Nephron progenitor cell (in vitro differentiated cells): ENCODE results near the gene TIE1.

Source experiments
- DNase-seq: peaks from one replicate; pipeline ENCODE4 v3.0.0; 2021
- H3K27ac Mint-ChIP-seq: 2 replicates; pipeline ENCODE4 v1.8.0; 2021; ENCODE audit warnings: mild to moderate bottlenecking, moderate library complexity, mixed read lengths
- H3K27me3 Mint-ChIP-seq: 2 replicates; pipeline ENCODE4 v1.8.0; 2021; ENCODE audit warnings: mild to moderate bottlenecking, low read depth, mixed read lengths; ENCODE audit not compliant: poor library complexity
- H3K36me3 Mint-ChIP-seq: 2 replicates; pipeline ENCODE4 v1.8.0; 2021; ENCODE audit warnings: low read depth, mixed read lengths
- H3K4me1 Mint-ChIP-seq: 2 replicates; pipeline ENCODE4 v1.8.0; 2021; ENCODE audit warnings: mixed read lengths
- H3K4me3 Mint-ChIP-seq: 2 replicates; pipeline ENCODE4 v1.8.0; 2021; ENCODE audit warnings: mild to moderate bottlenecking, moderate library complexity, mixed read lengths
- H3K9me3 Mint-ChIP-seq: 2 replicates; pipeline ENCODE4 v1.8.0; 2021; ENCODE audit warnings: mild to moderate bottlenecking, moderate library complexity, mixed read lengths
- CTCF ChIP-seq: fragments of 200-600 bp; sonication (generic); IDR thresholded peaks from 2 replicates; pipeline ENCODE4 v1.5.0; 2021; ENCODE audit warnings: antibody characterized with exemption

TIE1 gene

GRCh38 chr1:43349594-43350306 lies 49.0 kb downstream of the TIE1 start:
- H3K4me1 Mint-ChIP-seq = peaks cover 41% of the 10 kb centered on the region
- H3K27ac Mint-ChIP-seq = peak overlapping the region; percentile 100
- H3K4me3 Mint-ChIP-seq = peak overlapping the region; percentile 84
- H3K9me3 Mint-ChIP-seq = no peaks in the 10 kb centered on the region
- no peak for TF ChIP-seq CTCF
- no peaks in the 10 kb centered on the region for H3K36me3 Mint-ChIP-seq
- H3K27me3 Mint-ChIP-seq = peaks cover 10% of the 10 kb centered on the region
- DNase-seq = no peak

- H3K9me3 Mint-ChIP-seq = no peaks in the 10 kb centered on the region
- no peak overlapping the region for H3K27ac Mint-ChIP-seq
Observed at GRCh38 chr1:43350976-43351375, 50.2 kb downstream of the TIE1 start.

GRCh38 chr1:43351421-43352350 lies 50.9 kb downstream of the TIE1 start:
- no peak overlapping the region for H3K27ac Mint-ChIP-seq
- peaks cover 6% of the 10 kb centered on the region for H3K27me3 Mint-ChIP-seq
- no peaks in the 10 kb centered on the region for H3K9me3 Mint-ChIP-seq
- peaks cover 41% of the 10 kb centered on the region for H3K4me1 Mint-ChIP-seq
- no peak for DNase-seq
- no peak overlapping the region for H3K4me3 Mint-ChIP-seq
- H3K36me3 Mint-ChIP-seq = no peaks in the 10 kb centered on the region
- no peak for TF ChIP-seq CTCF

More at GRCh38 chr1:43350976-43351375, 50.2 kb downstream of the TIE1 start:
- H3K27me3 Mint-ChIP-seq = peaks cover 6% of the 10 kb centered on the region
- DNase-seq = no peak
- no peaks in the 10 kb centered on the region for H3K36me3 Mint-ChIP-seq
- peaks cover 41% of the 10 kb centered on the region for H3K4me1 Mint-ChIP-seq
- TF ChIP-seq CTCF = no peak
- H3K4me3 Mint-ChIP-seq = no peak overlapping the region

- H3K27me3 Mint-ChIP-seq = peaks cover 6% of the 10 kb centered on the region
- no peaks in the 10 kb centered on the region for H3K36me3 Mint-ChIP-seq
- no peaks in the 10 kb centered on the region for H3K9me3 Mint-ChIP-seq
- H3K27ac Mint-ChIP-seq = no peak overlapping the region
- DNase-seq = no peak
- peaks cover 41% of the 10 kb centered on the region for H3K4me1 Mint-ChIP-seq
- H3K4me3 Mint-ChIP-seq = no peak overlapping the region
- TF ChIP-seq CTCF = no peak
Observed at GRCh38 chr1:43352351-43352705, 51.5 kb downstream of the TIE1 start.

- Mint-ChIP-seq H3K27ac (no peak overlapping the region), H3K4me1 (peaks cover 42% of the 10 kb centered on the region), H3K9me3 (no peaks in the 10 kb centered on the region), H3K27me3 (peaks cover 6% of the 10 kb centered on the region), H3K4me3 (no peak overlapping the region), H3K36me3 (no peaks in the 10 kb centered on the region)
- no peak for TF ChIP-seq CTCF
- no peak for DNase-seq
Observed at GRCh38 chr1:43352881-43353280, 52.1 kb downstream of the TIE1 start.
